Endothelial cell of umbilical vein (primary cell): Measurements from ENCODE around the gene SLC25A18. TPM values are rescaled to one million over a fixed set of nuclear protein-coding genes. Genes with fewer than 3 reads are reported as not detected.

Experiments used
- BruUV-seq: library from RNA; stranded (reverse); fragments of 400-500 nt; replicated peaks from 2 replicates; lab custom pipeline; 2021; lab: Mats Ljungman, UMichigan
- CTCF ChIA-PET: fragments of 300-600, 350-600 bp; sonication (Branson Sonifier 250); formaldehyde crosslinking; loops from one replicate; lab custom pipeline; 2021; ENCODE audit warnings: antibody characterized with exemption, inconsistent platforms; lab: Charles Lee
- POLR2A ChIA-PET: fragments of 300-600, 350-600 bp; sonication (Branson Sonifier 250); formaldehyde crosslinking; loops from one replicate; lab custom pipeline; 2021; ENCODE audit warnings: antibody characterized with exemption, inconsistent platforms; lab: Charles Lee
- DNase-seq: peaks from one replicate; pipeline ENCODE4 v3.0.0-alpha.2; 2011; ENCODE audit warnings: low read depth, low spot score
- FAIRE-seq: peaks from 2 replicates; lab custom pipeline; 2011; peaks lifted over from hg19 to GRCh38; lab: Jason Lieb, UNC
- H2AFZ ChIP-seq: 2 replicates; pipeline ENCODE4 v1.6.0; 2012; ENCODE audit warnings: low read depth, low read length, control low read depth, inconsistent platforms
- H3K27ac ChIP-seq: 2 replicates; pipeline ENCODE4 v1.5.1; 2011; ENCODE audit warnings: low read depth, mild to moderate bottlenecking, control low read depth, low read length, moderate library complexity; ENCODE audit not compliant: insufficient read depth
- H3K27me3 ChIP-seq, 2 experiments: 2 replicates each; pipeline versions ENCODE4 v1.6.0 to v1.6.1; 2011; ENCODE audit warnings: low read length in 2 of 2, mixed read lengths in 1 of 2; ENCODE audit not compliant: control insufficient read depth in 2 of 2, insufficient read depth in 2 of 2
- H3K36me3 ChIP-seq, 2 experiments: 2 replicates in 1 of 2; 3 replicates in 1 of 2; pipeline ENCODE4 v1.5.1; 2011; ENCODE audit warnings: low read length in 2 of 2, mild to moderate bottlenecking in 1 of 2, moderate library complexity in 1 of 2; ENCODE audit not compliant: control insufficient read depth in 2 of 2, insufficient read depth in 2 of 2; ENCODE audit errors: extremely low read depth in 1 of 2
- H3K4me1 ChIP-seq: 3 replicates; pipeline ENCODE4 v1.5.1; 2011; ENCODE audit warnings: mild to moderate bottlenecking, low read length; ENCODE audit not compliant: control insufficient read depth, insufficient read depth; ENCODE audit errors: extremely low read depth
- H3K4me2 ChIP-seq: 2 replicates; pipeline ENCODE4 v1.6.1; 2011; ENCODE audit warnings: low read length, control low read depth, mixed read lengths; ENCODE audit not compliant: insufficient read depth
- H3K4me3 ChIP-seq, 3 experiments: fragments of 200-600 bp in 1 of 3; sonication (generic), shearing (Covaris generic) in 1 of 3; replicated peaks in 1 of 3; 2 replicates each; pipeline ENCODE4 v1.5.1; 2011 to 2016; ENCODE audit warnings: control low read depth in 3 of 3, low read length in 3 of 3, mild to moderate bottlenecking in 2 of 3, inconsistent platforms in 1 of 3, low read depth in 1 of 3, moderate library complexity in 1 of 3; ENCODE audit not compliant: insufficient read depth in 1 of 3
- H3K79me2 ChIP-seq: 2 replicates; pipeline ENCODE4 v1.6.0; 2012; ENCODE audit warnings: low read length, inconsistent platforms; ENCODE audit not compliant: control insufficient read depth, insufficient read depth
- H3K9ac ChIP-seq: replicated peaks from 2 replicates; pipeline ENCODE3; 2011; ENCODE audit warnings: low read length, control low read depth; ENCODE audit not compliant: insufficient read depth; ENCODE audit errors: extremely low read depth
- H3K9me1 ChIP-seq: replicated peaks from 3 replicates; pipeline ENCODE4 v1.6.0; 2011; ENCODE audit warnings: mild to moderate bottlenecking, low read length; ENCODE audit not compliant: control insufficient read depth, insufficient read depth; ENCODE audit errors: extremely low read depth
- H3K9me3 ChIP-seq: replicated peaks from 2 replicates; pipeline ENCODE4 v1.5.1; 2012; ENCODE audit warnings: low read length, inconsistent platforms; ENCODE audit not compliant: control insufficient read depth, insufficient read depth
- H4K20me1 ChIP-seq: replicated peaks from 2 replicates; pipeline ENCODE3; 2011; ENCODE audit warnings: mild to moderate bottlenecking, low read length; ENCODE audit not compliant: control insufficient read depth, insufficient read depth; ENCODE audit errors: extremely low read depth
- EZH2 ChIP-seq: IDR thresholded peaks from 2 replicates; pipeline ENCODE4 v1.6.1; 2012; ENCODE audit warnings: borderline replicate concordance, low read depth, mild to moderate bottlenecking, moderate library complexity, low read length, inconsistent platforms; ENCODE audit not compliant: severe bottlenecking
- FOS ChIP-seq: IDR thresholded peaks from 2 replicates; pipeline ENCODE4 v1.6.1; 2011; ENCODE audit warnings: mild to moderate bottlenecking, low read length, moderate library complexity, borderline replicate concordance; ENCODE audit not compliant: insufficient read depth
- GATA2 ChIP-seq: IDR thresholded peaks from 2 replicates; pipeline ENCODE4 v1.7.0; 2011; ENCODE audit warnings: low read depth, mild to moderate bottlenecking, moderate library complexity, mixed read lengths, low read length; ENCODE audit not compliant: insufficient read length, insufficient read depth
- JUN ChIP-seq: IDR thresholded peaks from 2 replicates; pipeline ENCODE4 v1.6.1; 2011; ENCODE audit warnings: borderline replicate concordance, low read depth; ENCODE audit not compliant: insufficient read length, insufficient read depth
- MYC ChIP-seq: IDR thresholded peaks from one replicate; pipeline ENCODE4 v1.6.1; 2011; ENCODE audit warnings: mild to moderate bottlenecking, low read depth, low read length
- POLR2A ChIP-seq: IDR thresholded peaks from 2 replicates; pipeline ENCODE4 v1.6.1; 2012; ENCODE audit warnings: low read depth, mild to moderate bottlenecking, control low read depth, low read length
- POLR2AphosphoS5 ChIP-seq: IDR thresholded peaks from 2 replicates; pipeline ENCODE4 v1.6.1; 2012; ENCODE audit warnings: low read depth, mild to moderate bottlenecking, control low read depth, low read length, moderate library complexity; ENCODE audit not compliant: insufficient read depth
- dilution Hi-C: fragments of 300-500 bp; cut with MboI; formaldehyde crosslinking; loops from one replicate; pipeline ENCODE4 v1.15.0; 2019; ENCODE audit warnings: low sequenced_read_pairs; ENCODE audit not compliant: extremely low pct_ligation_motif_present
- intact Hi-C: fragments of 100-400 bp; cut with micrococcal nuclease; formaldehyde crosslinking; loops from one replicate; pipeline ENCODE4 v1.10.0; 2022
- polyA plus RNA-seq, 4 experiments: library from polyadenylated mRNA; depleted of rRNA in 3 of 4; stranded (reverse) in 3 of 4; unstranded in 1 of 4; fragments of >200 nt; gene quantifications; 2 replicates each; pipeline versions ENCODE4 v1.2.1 to v1.2.3, GENCODE V29; 2011 to 2012; ENCODE audit warnings: missing spikeins in 1 of 4
- total RNA-seq: library from RNA; stranded (reverse); gene quantifications from 2 replicates; pipeline ENCODE4 v1.2.3, GENCODE V29; 2021
- TF ChIP-seq, protein P1 (sequence below): IDR thresholded peaks from 2 replicates; pipeline ENCODE4 v1.6.1; 2011; ENCODE audit not compliant: insufficient read depth, insufficient read length
- TF ChIP-seq, protein P2 (sequence below), 2 donors: IDR thresholded peaks; 1 replicate in 1 of 2; 2 replicates in 1 of 2; pipeline ENCODE4 v1.5.1; 2011; ENCODE audit warnings: low read length in 2 of 2, mild to moderate bottlenecking in 2 of 2, moderate library complexity in 2 of 2, control low read depth in 1 of 2, inconsistent platforms in 1 of 2, low read depth in 1 of 2; ENCODE audit not compliant: insufficient read depth in 1 of 2; ENCODE audit errors: extremely low read depth in 1 of 2

SLC25A18 gene
- total and polyA plus RNA-seq, 2 donors (not counting 3 experiments of a cell fraction or from before 2014, with no cell fraction given), result not detected

DNA sequence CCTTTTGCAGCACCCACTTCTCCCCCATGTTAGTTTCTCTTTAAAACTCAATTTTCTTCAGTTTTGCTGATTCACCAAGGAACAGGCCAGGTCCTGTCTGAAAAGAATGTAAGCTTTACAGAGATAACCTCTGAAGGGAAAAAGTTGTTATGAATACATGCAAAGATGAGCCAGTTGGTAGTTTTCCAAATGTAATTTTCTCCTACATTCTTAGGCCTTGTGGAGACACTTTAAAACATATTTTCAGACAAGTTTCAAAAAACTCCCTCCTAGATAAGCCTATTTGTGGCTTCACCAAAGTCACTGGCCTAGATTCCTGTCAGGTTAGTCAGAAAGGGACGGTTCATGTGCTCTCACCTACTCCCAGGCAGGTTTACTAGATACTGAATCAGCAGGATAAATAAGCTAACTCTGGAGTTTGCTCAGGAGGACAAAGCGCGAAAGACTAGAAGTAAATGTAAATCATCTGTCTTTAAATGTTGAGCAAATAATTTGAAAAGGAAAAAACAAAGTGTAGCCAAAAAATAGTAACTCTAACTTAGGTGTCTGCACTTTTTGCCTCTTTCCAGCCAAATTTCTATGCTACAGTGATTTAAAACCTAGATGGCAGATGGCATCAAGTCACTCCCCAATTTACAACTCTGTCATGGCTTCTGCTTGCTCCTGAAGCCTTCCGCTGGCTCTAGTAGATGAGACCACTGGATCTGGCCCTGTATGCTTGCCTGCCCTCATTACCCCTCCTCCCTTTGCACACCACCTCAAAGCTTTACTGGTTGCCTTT, 70.1 kb downstream of the SLC25A18 start:
- TF ChIP-seq POLR2AphosphoS5 (no peak), POLR2A (no peak), FOS (no peak), GATA2 (no peak), MYC (no peak), EZH2 (no peak), JUN (no peak)
- TF ChIP-seq, protein P1, sequence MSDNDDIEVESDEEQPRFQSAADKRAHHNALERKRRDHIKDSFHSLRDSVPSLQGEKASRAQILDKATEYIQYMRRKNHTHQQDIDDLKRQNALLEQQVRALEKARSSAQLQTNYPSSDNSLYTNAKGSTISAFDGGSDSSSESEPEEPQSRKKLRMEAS, result no peak
- TF ChIP-seq, protein P2, sequence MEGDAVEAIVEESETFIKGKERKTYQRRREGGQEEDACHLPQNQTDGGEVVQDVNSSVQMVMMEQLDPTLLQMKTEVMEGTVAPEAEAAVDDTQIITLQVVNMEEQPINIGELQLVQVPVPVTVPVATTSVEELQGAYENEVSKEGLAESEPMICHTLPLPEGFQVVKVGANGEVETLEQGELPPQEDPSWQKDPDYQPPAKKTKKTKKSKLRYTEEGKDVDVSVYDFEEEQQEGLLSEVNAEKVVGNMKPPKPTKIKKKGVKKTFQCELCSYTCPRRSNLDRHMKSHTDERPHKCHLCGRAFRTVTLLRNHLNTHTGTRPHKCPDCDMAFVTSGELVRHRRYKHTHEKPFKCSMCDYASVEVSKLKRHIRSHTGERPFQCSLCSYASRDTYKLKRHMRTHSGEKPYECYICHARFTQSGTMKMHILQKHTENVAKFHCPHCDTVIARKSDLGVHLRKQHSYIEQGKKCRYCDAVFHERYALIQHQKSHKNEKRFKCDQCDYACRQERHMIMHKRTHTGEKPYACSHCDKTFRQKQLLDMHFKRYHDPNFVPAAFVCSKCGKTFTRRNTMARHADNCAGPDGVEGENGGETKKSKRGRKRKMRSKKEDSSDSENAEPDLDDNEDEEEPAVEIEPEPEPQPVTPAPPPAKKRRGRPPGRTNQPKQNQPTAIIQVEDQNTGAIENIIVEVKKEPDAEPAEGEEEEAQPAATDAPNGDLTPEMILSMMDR (IDR thresholded peaks at IDR 0.05; ENCODE audit: extremely low read depth in 1 of 2, insufficient read depth in 1 of 2, low read depth in 1 of 2, low read length in 2 of 2), result no peak
- Histone ChIP-seq H3K27me3 (no peaks in the 10 kb centered on the region), H3K9me1 (no peaks in the 10 kb centered on the region), H4K20me1 (no peaks in the 10 kb centered on the region), H3K4me3 (no peak overlapping the region), H2AFZ (no peak overlapping the region), H3K4me1 (peaks cover 16% of the 10 kb centered on the region), H3K9ac (no peak overlapping the region), H3K36me3 (no peaks in the 10 kb centered on the region), H3K9me3 (no peaks in the 10 kb centered on the region), H3K79me2 (peaks cover 2% of the 10 kb centered on the region), H3K4me2 (no peak overlapping the region), H3K27ac (no peak overlapping the region)
- ChIA-PET POLR2A (no interaction called here), CTCF (no interaction called here)
- no peak for DNase-seq
- no peak for FAIRE-seq
- dilution Hi-C loops, result no loop called here
- intact Hi-C loops, result loop anchor here (10.0 kb wide), 2 partner anchors 141 to 441 kb away; partner anchors contain the start of genes BID and PEX26
- BruUV-seq, result no TSS peak
